ENCODE results near the gene LAMA5.

LAMA5 gene

GRCh38 chr20:62259294-62259565, 107.9 kb downstream of the LAMA5 start:
- TF ChIP-seq, protein P1, sequence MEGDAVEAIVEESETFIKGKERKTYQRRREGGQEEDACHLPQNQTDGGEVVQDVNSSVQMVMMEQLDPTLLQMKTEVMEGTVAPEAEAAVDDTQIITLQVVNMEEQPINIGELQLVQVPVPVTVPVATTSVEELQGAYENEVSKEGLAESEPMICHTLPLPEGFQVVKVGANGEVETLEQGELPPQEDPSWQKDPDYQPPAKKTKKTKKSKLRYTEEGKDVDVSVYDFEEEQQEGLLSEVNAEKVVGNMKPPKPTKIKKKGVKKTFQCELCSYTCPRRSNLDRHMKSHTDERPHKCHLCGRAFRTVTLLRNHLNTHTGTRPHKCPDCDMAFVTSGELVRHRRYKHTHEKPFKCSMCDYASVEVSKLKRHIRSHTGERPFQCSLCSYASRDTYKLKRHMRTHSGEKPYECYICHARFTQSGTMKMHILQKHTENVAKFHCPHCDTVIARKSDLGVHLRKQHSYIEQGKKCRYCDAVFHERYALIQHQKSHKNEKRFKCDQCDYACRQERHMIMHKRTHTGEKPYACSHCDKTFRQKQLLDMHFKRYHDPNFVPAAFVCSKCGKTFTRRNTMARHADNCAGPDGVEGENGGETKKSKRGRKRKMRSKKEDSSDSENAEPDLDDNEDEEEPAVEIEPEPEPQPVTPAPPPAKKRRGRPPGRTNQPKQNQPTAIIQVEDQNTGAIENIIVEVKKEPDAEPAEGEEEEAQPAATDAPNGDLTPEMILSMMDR (IDR thresholded peaks at IDR 0.05; ENCODE audit: borderline replicate concordance, insufficient read depth, low read depth, low read length): no peak

More at GRCh38 chr20:62259294-62259565, 107.9 kb downstream of the LAMA5 start:
- no peak overlapping the region for H3K4me3 ChIP-seq (ENCODE audit: low read depth, low read length)
